ENCODE measurements around the gene DLG2. TPM values are rescaled to one million over a fixed set of nuclear protein-coding genes. Genes with fewer than 3 reads are reported as not detected.

Gene DLG2
- total and polyA plus RNA-seq, 2 donors (not counting 3 experiments of a cell fraction or from before 2014, with no cell fraction given) = 0.15 to 1.1 TPM

GRCh38 chr11:85086504-85087284, 540.5 kb downstream of the DLG2 start:
- H3K9me1 ChIP-seq (replicated peaks; ENCODE audit: control insufficient read depth, extremely low read depth, insufficient read depth, low read length) = no peaks in the 10 kb centered on the region
- H3K79me2 ChIP-seq (ENCODE audit: control insufficient read depth, insufficient read depth, low read length) = no peaks in the 10 kb centered on the region
- H2AFZ ChIP-seq (ENCODE audit: low read depth, low read length) = no peak overlapping the region
- TF ChIP-seq POLR2A (IDR thresholded peaks at IDR 0.05; ENCODE audit: low read depth, low read length) (no peak), FOS (IDR thresholded peaks at IDR 0.05; ENCODE audit: borderline replicate concordance, insufficient read depth, low read length) (no peak), MYC (IDR thresholded peaks at IDR 0.05; ENCODE audit: low read depth, low read length) (no peak), EZH2 (IDR thresholded peaks at IDR 0.05; ENCODE audit: borderline replicate concordance, low read depth, low read length, severe bottlenecking) (no peak), CTCF (IDR thresholded peaks at IDR 0.05; ENCODE audit: extremely low read depth in 1 of 2, insufficient read depth in 1 of 2, low read depth in 1 of 2, low read length in 2 of 2) (no peak), JUN (IDR thresholded peaks at IDR 0.05; ENCODE audit: borderline replicate concordance, insufficient read depth, insufficient read length, low read depth) (no peak), MAX (IDR thresholded peaks at IDR 0.05; ENCODE audit: insufficient read depth, insufficient read length) (no peak), POLR2AphosphoS5 (IDR thresholded peaks at IDR 0.05; ENCODE audit: insufficient read depth, low read depth, low read length) (no peak), GATA2 (IDR thresholded peaks at IDR 0.05; ENCODE audit: insufficient read depth, insufficient read length, low read depth, low read length) (no peak)
- no peak for DNase-seq (ENCODE audit: low read depth, low spot score)
- intact Hi-C loops (cut with micrococcal nuclease) = no loop called here
- ChIA-PET POLR2A (no interaction called here), CTCF (no interaction called here)
- BruUV-seq (replicated peaks) = no TSS peak
- H3K36me3 ChIP-seq (ENCODE audit: control insufficient read depth in 2 of 2, extremely low read depth in 1 of 2, insufficient read depth in 2 of 2, low read length in 2 of 2) = no peaks in the 10 kb centered on the region
- no peaks in the 10 kb centered on the region for H3K4me1 ChIP-seq (ENCODE audit: control insufficient read depth, extremely low read depth, insufficient read depth, low read length)
- no peak overlapping the region for H3K4me2 ChIP-seq (ENCODE audit: insufficient read depth, low read length)
- peaks cover 4% of the 10 kb centered on the region for H3K9me3 ChIP-seq (replicated peaks; ENCODE audit: control insufficient read depth, insufficient read depth, low read length)
- FAIRE-seq = no peak
- H4K20me1 ChIP-seq (replicated peaks; ENCODE audit: control insufficient read depth, extremely low read depth, insufficient read depth, low read length) = no peaks in the 10 kb centered on the region
- no peak overlapping the region for H3K27ac ChIP-seq (ENCODE audit: insufficient read depth, low read depth, low read length)
- H3K27me3 ChIP-seq (ENCODE audit: control insufficient read depth in 2 of 2, insufficient read depth in 2 of 2, low read length in 2 of 2) = no peaks in the 10 kb centered on the region
- no peak overlapping the region for H3K4me3 ChIP-seq (replicated peaks in 1 of 3; ENCODE audit: insufficient read depth in 1 of 3, low read depth in 1 of 3, low read length in 3 of 3)
- no peak overlapping the region for H3K9ac ChIP-seq (replicated peaks; ENCODE audit: extremely low read depth, insufficient read depth, low read length)
- dilution Hi-C loops (cut with MboI; ENCODE audit: extremely low pct_ligation_motif_present, low sequenced_read_pairs) = no loop called here
